Measurements from ENCODE around the gene CH25H.

GRCh38 chr10:89252225-89252585 is 45.1 kb upstream of the CH25H start:
- TF ChIP-seq, protein P1, sequence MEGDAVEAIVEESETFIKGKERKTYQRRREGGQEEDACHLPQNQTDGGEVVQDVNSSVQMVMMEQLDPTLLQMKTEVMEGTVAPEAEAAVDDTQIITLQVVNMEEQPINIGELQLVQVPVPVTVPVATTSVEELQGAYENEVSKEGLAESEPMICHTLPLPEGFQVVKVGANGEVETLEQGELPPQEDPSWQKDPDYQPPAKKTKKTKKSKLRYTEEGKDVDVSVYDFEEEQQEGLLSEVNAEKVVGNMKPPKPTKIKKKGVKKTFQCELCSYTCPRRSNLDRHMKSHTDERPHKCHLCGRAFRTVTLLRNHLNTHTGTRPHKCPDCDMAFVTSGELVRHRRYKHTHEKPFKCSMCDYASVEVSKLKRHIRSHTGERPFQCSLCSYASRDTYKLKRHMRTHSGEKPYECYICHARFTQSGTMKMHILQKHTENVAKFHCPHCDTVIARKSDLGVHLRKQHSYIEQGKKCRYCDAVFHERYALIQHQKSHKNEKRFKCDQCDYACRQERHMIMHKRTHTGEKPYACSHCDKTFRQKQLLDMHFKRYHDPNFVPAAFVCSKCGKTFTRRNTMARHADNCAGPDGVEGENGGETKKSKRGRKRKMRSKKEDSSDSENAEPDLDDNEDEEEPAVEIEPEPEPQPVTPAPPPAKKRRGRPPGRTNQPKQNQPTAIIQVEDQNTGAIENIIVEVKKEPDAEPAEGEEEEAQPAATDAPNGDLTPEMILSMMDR (IDR thresholded peaks at IDR 0.05): no peak
- TF ChIP-seq POLR2A (IDR thresholded peaks at IDR 0.05): no peak

All from testis (tissue), 2 donors.